ENCODE measurements around the gene UMOD.

The UMOD gene

DNA sequence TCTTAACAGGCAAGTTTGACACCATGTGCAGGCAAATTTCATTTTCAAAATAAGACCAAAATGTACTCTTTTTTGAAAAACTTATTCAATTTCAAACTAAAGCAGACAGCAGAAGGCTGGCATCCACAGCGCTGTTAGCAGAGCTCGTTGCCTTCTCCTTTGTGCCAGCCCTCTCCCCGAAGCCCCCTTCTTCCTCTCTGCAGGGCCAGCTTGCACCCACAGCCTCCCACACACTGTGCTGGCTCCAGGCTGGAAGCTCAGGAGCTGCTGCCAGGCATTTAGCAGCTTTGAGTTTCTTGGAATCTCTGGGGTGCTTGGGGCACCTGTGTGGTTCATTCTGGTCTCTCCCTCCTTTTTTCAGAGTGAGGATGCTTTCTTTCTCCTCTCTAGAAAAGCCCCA, 62.9 kb downstream of the UMOD start:
- Histone ChIP-seq H3K27me3 (ENCODE audit: control insufficient read depth in 1 of 2, insufficient read depth in 2 of 2, low read length in 2 of 2) (peaks cover 0 to 5% of the 10 kb centered on the region in 2 donors), H3K36me3 (ENCODE audit: insufficient read depth, low read length) (no peaks in the 10 kb centered on the region), H3K9ac (ENCODE audit: low read length) (no peak overlapping the region), H3K4me3 (ENCODE audit: low read depth in 1 of 2, low read length in 2 of 2) (no peak overlapping the region), H3K4me1 (ENCODE audit: insufficient read depth, low read length) (no peaks in the 10 kb centered on the region), H3K27ac (ENCODE audit: low read depth, low read length) (no peak overlapping the region), H3K9me3 (ENCODE audit: low read length) (no peaks in the 10 kb centered on the region)

DNA sequence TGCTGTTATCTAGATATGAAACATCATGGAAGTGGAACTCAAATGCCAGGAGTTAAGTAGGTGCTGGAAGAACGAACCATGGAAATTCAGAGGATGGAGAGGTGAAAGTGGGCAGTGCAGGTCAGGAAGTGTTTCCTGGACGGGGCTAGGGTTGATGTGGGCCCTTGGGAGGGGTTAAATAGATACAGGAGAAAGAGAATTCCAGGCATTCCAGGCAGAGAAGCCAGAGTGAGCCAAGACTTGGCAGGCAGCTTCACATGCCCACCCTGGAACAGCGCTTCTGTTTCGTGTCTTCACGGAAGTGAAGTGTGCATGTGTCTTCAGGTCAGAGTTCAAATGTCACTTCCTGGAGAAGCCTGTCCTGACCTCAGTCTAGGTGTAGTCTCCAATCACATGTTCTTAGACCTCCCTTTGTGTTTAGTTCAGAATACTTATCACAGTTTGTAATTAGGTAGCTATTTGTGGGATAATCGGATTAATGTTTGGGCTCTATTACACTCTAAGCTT, 66.5 kb downstream of the UMOD start:
- no peaks in the 10 kb centered on the region for H3K27me3 ChIP-seq (ENCODE audit: control insufficient read depth in 1 of 2, insufficient read depth in 2 of 2, low read length in 2 of 2)
- no peak overlapping the region for H3K27ac ChIP-seq (ENCODE audit: low read depth, low read length)
- no peaks in the 10 kb centered on the region for H3K9me3 ChIP-seq (ENCODE audit: low read length)
- no peaks in the 10 kb centered on the region for H3K4me1 ChIP-seq (ENCODE audit: insufficient read depth, low read length)
- H3K36me3 ChIP-seq (ENCODE audit: insufficient read depth, low read length) = no peaks in the 10 kb centered on the region
- H3K4me3 ChIP-seq (ENCODE audit: low read depth in 1 of 2, low read length in 2 of 2) = no peak overlapping the region
- no peak overlapping the region for H3K9ac ChIP-seq (ENCODE audit: low read length)

Measured in muscle layer of colon (tissue), 2 donors.